ENCODE data around the gene KRTCAP2.

DNA sequence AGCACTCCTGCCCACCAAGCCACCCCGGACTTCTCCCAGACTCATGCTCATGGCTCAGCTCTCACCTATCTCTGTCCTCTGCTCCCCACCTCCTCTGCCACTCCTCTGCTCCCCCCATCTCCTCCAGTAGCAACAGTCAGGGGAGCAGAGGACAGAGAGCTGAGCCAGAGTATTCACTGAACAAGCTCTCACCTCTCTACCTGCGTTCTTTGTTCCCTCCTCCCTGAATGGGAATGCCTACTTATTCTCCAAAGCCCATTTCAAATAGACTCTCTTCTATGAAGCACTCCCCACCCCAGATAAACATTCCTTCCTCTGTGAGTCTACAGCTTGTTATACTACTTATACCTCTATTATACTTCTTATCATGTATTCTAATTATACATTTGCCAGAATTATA lies 51.9 kb downstream of the KRTCAP2 start:
- TF ChIP-seq, protein P1, sequence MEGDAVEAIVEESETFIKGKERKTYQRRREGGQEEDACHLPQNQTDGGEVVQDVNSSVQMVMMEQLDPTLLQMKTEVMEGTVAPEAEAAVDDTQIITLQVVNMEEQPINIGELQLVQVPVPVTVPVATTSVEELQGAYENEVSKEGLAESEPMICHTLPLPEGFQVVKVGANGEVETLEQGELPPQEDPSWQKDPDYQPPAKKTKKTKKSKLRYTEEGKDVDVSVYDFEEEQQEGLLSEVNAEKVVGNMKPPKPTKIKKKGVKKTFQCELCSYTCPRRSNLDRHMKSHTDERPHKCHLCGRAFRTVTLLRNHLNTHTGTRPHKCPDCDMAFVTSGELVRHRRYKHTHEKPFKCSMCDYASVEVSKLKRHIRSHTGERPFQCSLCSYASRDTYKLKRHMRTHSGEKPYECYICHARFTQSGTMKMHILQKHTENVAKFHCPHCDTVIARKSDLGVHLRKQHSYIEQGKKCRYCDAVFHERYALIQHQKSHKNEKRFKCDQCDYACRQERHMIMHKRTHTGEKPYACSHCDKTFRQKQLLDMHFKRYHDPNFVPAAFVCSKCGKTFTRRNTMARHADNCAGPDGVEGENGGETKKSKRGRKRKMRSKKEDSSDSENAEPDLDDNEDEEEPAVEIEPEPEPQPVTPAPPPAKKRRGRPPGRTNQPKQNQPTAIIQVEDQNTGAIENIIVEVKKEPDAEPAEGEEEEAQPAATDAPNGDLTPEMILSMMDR (optimal IDR thresholded peaks at IDR 0.05 in 1 of 3, IDR thresholded peaks at IDR 0.05 in 1 of 3, conservative IDR thresholded peaks at IDR 0.05 in 1 of 3; ENCODE audit: extremely low read depth in 1 of 3, insufficient read depth in 2 of 3, low read length in 3 of 3) = no peak
- no peak for TF ChIP-seq EZH2 (IDR thresholded peaks at IDR 0.05; ENCODE audit: low read length)

Data from keratinocyte (primary cell).